ENCODE measurements around the gene DNTTIP2. TPM values are rescaled to one million over a fixed set of nuclear protein-coding genes. Genes with fewer than 3 reads are reported as not detected.

The DNTTIP2 gene
- total and polyA plus RNA-seq, 2 donors (not counting 1 experiment from before 2014, with no cell fraction given): 19.2 to 32.8 TPM

- no peaks in the 10 kb centered on the region for H3K79me2 ChIP-seq (ENCODE audit: control insufficient read depth, insufficient read depth, low read length)
- no peaks in the 10 kb centered on the region for H3K36me3 ChIP-seq (ENCODE audit: control insufficient read depth, insufficient read depth, low read length)
- H2AFZ ChIP-seq (ENCODE audit: low read length): no peak overlapping the region
- no peak overlapping the region for H3K9ac ChIP-seq (ENCODE audit: insufficient read depth, low read length)
- no peak overlapping the region for H3K4me3 ChIP-seq (replicated peaks in 1 of 4; ENCODE audit: control extremely low read depth in 1 of 4, insufficient read depth in 1 of 4, low read depth in 3 of 4, low read length in 4 of 4)
- no peaks in the 10 kb centered on the region for H3K27me3 ChIP-seq (ENCODE audit: control insufficient read depth, insufficient read depth, low read length)
- no peaks in the 10 kb centered on the region for H3K9me3 ChIP-seq (ENCODE audit: control insufficient read depth, insufficient read depth, low read depth, low read length)
- no peaks in the 10 kb centered on the region for H4K20me1 ChIP-seq (ENCODE audit: control insufficient read depth, extremely low read depth, insufficient read depth, low read length)
- H3K27ac ChIP-seq (ENCODE audit: insufficient read depth, low read length): no peak overlapping the region
- no peak for DNase-seq (ENCODE audit: low read depth in 2 of 2)
- TF ChIP-seq CTCF (conservative IDR thresholded peaks at IDR 0.05 in 1 of 2, IDR thresholded peaks at IDR 0.05 in 1 of 2; ENCODE audit: low read depth in 1 of 2, low read length in 2 of 2) (no peak), EZH2 (IDR thresholded peaks at IDR 0.05; ENCODE audit: low read length, missing control alignments) (no peak)
- H3K4me2 ChIP-seq (ENCODE audit: extremely low read depth, insufficient read depth, low read length): no peak overlapping the region
- H3K4me1 ChIP-seq (ENCODE audit: control insufficient read depth, extremely low read depth, insufficient read depth, low read length): peaks cover 6% of the 10 kb centered on the region
These were observed 57.4 kb downstream of the DNTTIP2 start for GRCh38 chr1:93821423-93822144.

- DNase-seq (ENCODE audit: low read depth in 2 of 2): peak in 1 of 2 donors; percentile 59
- H3K4me1 ChIP-seq (ENCODE audit: control insufficient read depth, extremely low read depth, insufficient read depth, low read length): peaks cover 6% of the 10 kb centered on the region
- no peaks in the 10 kb centered on the region for H3K36me3 ChIP-seq (ENCODE audit: control insufficient read depth, insufficient read depth, low read length)
- no peaks in the 10 kb centered on the region for H3K79me2 ChIP-seq (ENCODE audit: control insufficient read depth, insufficient read depth, low read length)
- H2AFZ ChIP-seq (ENCODE audit: low read length): no peak overlapping the region
- H3K27me3 ChIP-seq (ENCODE audit: control insufficient read depth, insufficient read depth, low read length): no peaks in the 10 kb centered on the region
- H3K27ac ChIP-seq (ENCODE audit: insufficient read depth, low read length): no peak overlapping the region
- H4K20me1 ChIP-seq (ENCODE audit: control insufficient read depth, extremely low read depth, insufficient read depth, low read length): no peaks in the 10 kb centered on the region
- TF ChIP-seq EZH2 (IDR thresholded peaks at IDR 0.05; ENCODE audit: low read length, missing control alignments) (no peak), CTCF (conservative IDR thresholded peaks at IDR 0.05 in 1 of 2, IDR thresholded peaks at IDR 0.05 in 1 of 2; ENCODE audit: low read depth in 1 of 2, low read length in 2 of 2) (no peak)
- H3K9me3 ChIP-seq (ENCODE audit: control insufficient read depth, insufficient read depth, low read depth, low read length): no peaks in the 10 kb centered on the region
- H3K4me2 ChIP-seq (ENCODE audit: extremely low read depth, insufficient read depth, low read length): no peak overlapping the region
- no peak overlapping the region for H3K9ac ChIP-seq (ENCODE audit: insufficient read depth, low read length)
- H3K4me3 ChIP-seq (replicated peaks in 1 of 4; ENCODE audit: control extremely low read depth in 1 of 4, insufficient read depth in 1 of 4, low read depth in 3 of 4, low read length in 4 of 4): no peak overlapping the region
These were observed 58.2 kb downstream of the DNTTIP2 start for GRCh38 chr1:93820554-93821422.

- H3K9me3 ChIP-seq (ENCODE audit: control insufficient read depth, insufficient read depth, low read depth, low read length): no peaks in the 10 kb centered on the region
- no peaks in the 10 kb centered on the region for H4K20me1 ChIP-seq (ENCODE audit: control insufficient read depth, extremely low read depth, insufficient read depth, low read length)
- H3K4me2 ChIP-seq (ENCODE audit: extremely low read depth, insufficient read depth, low read length): no peak overlapping the region
- no peak overlapping the region for H3K9ac ChIP-seq (ENCODE audit: insufficient read depth, low read length)
- no peaks in the 10 kb centered on the region for H3K79me2 ChIP-seq (ENCODE audit: control insufficient read depth, insufficient read depth, low read length)
- no peak overlapping the region for H3K4me3 ChIP-seq (replicated peaks in 1 of 4; ENCODE audit: control extremely low read depth in 1 of 4, insufficient read depth in 1 of 4, low read depth in 3 of 4, low read length in 4 of 4)
- DNase-seq (ENCODE audit: low read depth in 2 of 2): no peak
- no peaks in the 10 kb centered on the region for H3K27me3 ChIP-seq (ENCODE audit: control insufficient read depth, insufficient read depth, low read length)
- no peak for TF ChIP-seq EZH2 (IDR thresholded peaks at IDR 0.05; ENCODE audit: low read length, missing control alignments)
- TF ChIP-seq CTCF (conservative IDR thresholded peaks at IDR 0.05 in 1 of 2, IDR thresholded peaks at IDR 0.05 in 1 of 2; ENCODE audit: low read depth in 1 of 2, low read length in 2 of 2): no peak
- peaks cover 10% of the 10 kb centered on the region for H3K4me1 ChIP-seq (ENCODE audit: control insufficient read depth, extremely low read depth, insufficient read depth, low read length)
- no peak overlapping the region for H3K27ac ChIP-seq (ENCODE audit: insufficient read depth, low read length)
- no peak overlapping the region for H2AFZ ChIP-seq (ENCODE audit: low read length)
- no peaks in the 10 kb centered on the region for H3K36me3 ChIP-seq (ENCODE audit: control insufficient read depth, insufficient read depth, low read length)
These were observed 60.4 kb downstream of the DNTTIP2 start for GRCh38 chr1:93818570-93818959.
